Ovary (tissue), 3 donors: ENCODE data around the gene GEMIN2.
"Not testable (repeated sequence)": the region's sequence is repeated elsewhere in the genome, so short reads cannot be mapped to it uniquely, and the experiment has no call there.

ENCODE experiments used
- CTCF ChIP-seq, 3 donors: fragments of 450-650 bp in 2 of 3; fragments of 200-600 bp in 1 of 3; IDR thresholded peaks; one replicate each; pipeline versions ENCODE4 v1.5.1 to v1.8.0; 2016 to 2022; ENCODE audit warnings: antibody characterized with exemption in 3 of 3, mild to moderate bottlenecking in 1 of 3
- EP300 ChIP-seq: sonication (generic); formaldehyde crosslinking; IDR thresholded peaks from one replicate; pipeline ENCODE4 v1.6.1; 2017; ENCODE audit warnings: antibody characterized with exemption
- POLR2A ChIP-seq: fragments of 450-650 bp; IDR thresholded peaks from one replicate; pipeline ENCODE4 v1.6.1; 2017; ENCODE audit warnings: antibody characterized with exemption, mild to moderate bottlenecking, moderate library complexity
- donor health status: DM: no; HTN: no; CAD: no.

- not testable (repeated sequence) for TF ChIP-seq CTCF (IDR thresholded peaks at IDR 0.05); POLR2A; EP300
These were observed 53.7 kb downstream of the GEMIN2 start for GRCh38 chr14:39167797-39168320.
